ENCODE measurements around the gene ITPR1. TPM values are rescaled to one million over a fixed set of nuclear protein-coding genes. Genes with fewer than 3 reads are reported as not detected.

ITPR1 gene
- total and polyA plus RNA-seq, 3 donors from 2014 or later, result 26.5 to 129 (median 59.7) TPM

DNA sequence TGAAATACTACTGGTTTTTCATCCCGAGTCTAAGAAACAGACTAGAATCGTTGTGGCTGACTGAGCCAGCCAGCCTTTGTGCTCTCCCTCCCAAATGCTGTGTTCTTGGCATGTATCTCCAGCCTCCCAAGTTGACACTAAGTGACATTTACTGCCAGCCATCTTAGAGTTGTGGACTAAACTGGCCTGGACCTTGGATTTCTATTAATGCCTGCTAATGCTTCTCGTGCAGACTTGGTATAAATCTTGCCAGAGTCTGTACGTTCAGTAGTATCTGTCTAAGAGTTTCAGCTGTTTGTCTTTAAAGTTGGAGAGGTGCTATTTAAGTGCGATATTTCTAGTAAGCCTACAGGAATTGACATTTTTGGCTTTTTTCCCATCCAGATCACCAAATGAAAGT, 319.4 kb downstream of the ITPR1 start:
- peaks cover 4% of the 10 kb centered on the region for H3K4me1 ChIP-seq
- WGBS, 2 donors, result 59 to 86% methylated on average over 5 of the region's 5 CpGs
- TF ChIP-seq, protein P1, sequence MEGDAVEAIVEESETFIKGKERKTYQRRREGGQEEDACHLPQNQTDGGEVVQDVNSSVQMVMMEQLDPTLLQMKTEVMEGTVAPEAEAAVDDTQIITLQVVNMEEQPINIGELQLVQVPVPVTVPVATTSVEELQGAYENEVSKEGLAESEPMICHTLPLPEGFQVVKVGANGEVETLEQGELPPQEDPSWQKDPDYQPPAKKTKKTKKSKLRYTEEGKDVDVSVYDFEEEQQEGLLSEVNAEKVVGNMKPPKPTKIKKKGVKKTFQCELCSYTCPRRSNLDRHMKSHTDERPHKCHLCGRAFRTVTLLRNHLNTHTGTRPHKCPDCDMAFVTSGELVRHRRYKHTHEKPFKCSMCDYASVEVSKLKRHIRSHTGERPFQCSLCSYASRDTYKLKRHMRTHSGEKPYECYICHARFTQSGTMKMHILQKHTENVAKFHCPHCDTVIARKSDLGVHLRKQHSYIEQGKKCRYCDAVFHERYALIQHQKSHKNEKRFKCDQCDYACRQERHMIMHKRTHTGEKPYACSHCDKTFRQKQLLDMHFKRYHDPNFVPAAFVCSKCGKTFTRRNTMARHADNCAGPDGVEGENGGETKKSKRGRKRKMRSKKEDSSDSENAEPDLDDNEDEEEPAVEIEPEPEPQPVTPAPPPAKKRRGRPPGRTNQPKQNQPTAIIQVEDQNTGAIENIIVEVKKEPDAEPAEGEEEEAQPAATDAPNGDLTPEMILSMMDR (IDR thresholded peaks at IDR 0.05), result no peak
- TF ChIP-seq POLR2A (IDR thresholded peaks at IDR 0.05), result no peak
- no peaks in the 10 kb centered on the region for H3K27me3 ChIP-seq
- H3K4me3 ChIP-seq, result no peak overlapping the region
- no peaks in the 10 kb centered on the region for H3K9me3 ChIP-seq
- H3K36me3 ChIP-seq (ENCODE audit: low read depth, missing control alignments), result no peaks in the 10 kb centered on the region
- intact Hi-C loops (cut with DNase I; ENCODE audit: low total_unique reads), result no loop called here
- DNase-seq, result peak; percentile 50
- no peak overlapping the region for H3K27ac ChIP-seq

GRCh38 chr3:4813909-4814304, 320.8 kb downstream of the ITPR1 start:
- no peak for DNase-seq
- Histone ChIP-seq H3K27ac (no peak overlapping the region), H3K36me3 (ENCODE audit: low read depth, missing control alignments) (no peaks in the 10 kb centered on the region), H3K4me3 (no peak overlapping the region), H3K27me3 (no peaks in the 10 kb centered on the region), H3K9me3 (no peaks in the 10 kb centered on the region), H3K4me1 (peaks cover 4% of the 10 kb centered on the region)
- WGBS, 2 donors, result 92 to 93% methylated on average over 6 of the region's 6 CpGs
- intact Hi-C loops (cut with DNase I; ENCODE audit: low total_unique reads), result no loop called here
- no peak for TF ChIP-seq POLR2A (IDR thresholded peaks at IDR 0.05)
- TF ChIP-seq, protein P1 (IDR thresholded peaks at IDR 0.05), result no peak

GRCh38 chr3:4814305-4814903, 321.3 kb downstream of the ITPR1 start:
- no peak for DNase-seq
- intact Hi-C loops (cut with DNase I; ENCODE audit: low total_unique reads), result no loop called here
- Histone ChIP-seq H3K27ac (no peak overlapping the region), H3K4me3 (no peak overlapping the region), H3K27me3 (no peaks in the 10 kb centered on the region), H3K4me1 (peaks cover 4% of the 10 kb centered on the region), H3K36me3 (ENCODE audit: low read depth, missing control alignments) (no peaks in the 10 kb centered on the region), H3K9me3 (no peaks in the 10 kb centered on the region)
- TF ChIP-seq, protein P1 (IDR thresholded peaks at IDR 0.05), result no peak
- no peak for TF ChIP-seq POLR2A (IDR thresholded peaks at IDR 0.05)
- 78 to 88% methylated on average over 19 to 20 of the region's 20 CpGs for WGBS, 2 donors

- no peak for DNase-seq
- H3K27ac ChIP-seq, result no peak overlapping the region
- no peaks in the 10 kb centered on the region for H3K9me3 ChIP-seq
- H3K4me1 ChIP-seq, result peaks cover 4% of the 10 kb centered on the region
- WGBS, 2 donors, result 89 to 98% methylated on average over 13 of the region's 13 CpGs
- TF ChIP-seq POLR2A (IDR thresholded peaks at IDR 0.05), result no peak
- TF ChIP-seq, protein P1 (IDR thresholded peaks at IDR 0.05), result no peak
- no peaks in the 10 kb centered on the region for H3K27me3 ChIP-seq
- no peaks in the 10 kb centered on the region for H3K36me3 ChIP-seq (ENCODE audit: low read depth, missing control alignments)
- intact Hi-C loops (cut with DNase I; ENCODE audit: low total_unique reads), result no loop called here
- no peak overlapping the region for H3K4me3 ChIP-seq
Observed at GRCh38 chr3:4814904-4815574, 321.9 kb downstream of the ITPR1 start.

DNA sequence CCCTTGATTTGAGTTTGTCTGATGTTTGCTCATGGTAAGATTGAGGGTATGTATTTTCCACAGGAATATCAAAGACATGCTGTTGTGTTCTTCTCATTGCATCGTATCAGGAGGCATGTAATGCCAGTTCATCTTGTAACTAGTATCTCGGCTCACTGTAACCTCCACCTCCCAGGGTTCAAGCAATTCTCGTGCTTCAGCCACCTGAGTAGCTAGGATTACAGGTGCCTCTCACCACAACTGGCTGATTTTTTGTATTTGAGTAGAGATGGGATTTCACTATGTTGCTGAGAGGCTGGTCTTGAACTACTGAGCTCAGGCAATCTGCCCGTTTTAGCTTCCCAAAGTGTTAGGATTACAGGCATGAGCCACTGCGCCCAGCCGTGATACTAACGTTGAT, 323.2 kb downstream of the ITPR1 start:
- DNase-seq, result no peak
- Histone ChIP-seq H3K36me3 (ENCODE audit: low read depth, missing control alignments) (no peaks in the 10 kb centered on the region), H3K4me3 (no peak overlapping the region), H3K4me1 (peaks cover 4% of the 10 kb centered on the region), H3K27ac (no peak overlapping the region), H3K27me3 (no peaks in the 10 kb centered on the region), H3K9me3 (no peaks in the 10 kb centered on the region)
- intact Hi-C loops (cut with DNase I; ENCODE audit: low total_unique reads), result no loop called here
- no peak for TF ChIP-seq POLR2A (IDR thresholded peaks at IDR 0.05)
- TF ChIP-seq, protein P1 (IDR thresholded peaks at IDR 0.05), result no peak
- WGBS, 2 donors, result 94 to 96% methylated on average over 7 of the region's 7 CpGs
